Ascending aorta (tissue), 2 donors: ENCODE measurements around the gene DCXR. TPM values are rescaled to one million over a fixed set of nuclear protein-coding genes. Genes with fewer than 3 reads are reported as not detected.

Source experiments
- DNase-seq, 2 donors: peaks; one replicate each; pipeline ENCODE4 v3.0.0-alpha.2; 2019; ENCODE audit warnings: low spot score in 2 of 2
- H3K27ac ChIP-seq, 2 donors: fragments of 200-600 bp; sonication (generic); one replicate each; pipeline ENCODE4 v1.5.1; 2016 to 2017; ENCODE audit warnings: mild to moderate bottlenecking in 1 of 2
- H3K27me3 ChIP-seq: fragments of 200-600 bp; sonication (generic); one replicate; pipeline ENCODE4 v1.5.1; 2017
- H3K36me3 ChIP-seq, 2 donors: fragments of 200-600 bp; sonication (generic); one replicate each; pipeline ENCODE4 v1.5.1; 2016
- H3K4me1 ChIP-seq, 2 donors: fragments of 200-600 bp; sonication (generic); one replicate each; pipeline ENCODE4 v1.5.1; 2016 to 2017; ENCODE audit warnings: mild to moderate bottlenecking in 1 of 2
- H3K4me3 ChIP-seq, 2 donors: fragments of 200-600 bp; sonication (generic); one replicate each; pipeline ENCODE4 v1.5.1; 2016 to 2017; ENCODE audit warnings: mild to moderate bottlenecking in 1 of 2
- H3K9me3 ChIP-seq, 2 donors: fragments of 200-600 bp; sonication (generic); one replicate each; pipeline ENCODE4 v1.5.1; 2016
- CTCF ChIP-seq, 3 experiments: fragments of 200-600 bp in 2 of 3; fragments of 450-650 bp in 1 of 3; sonication (generic) in 2 of 3; IDR thresholded peaks; one replicate each; pipeline ENCODE4 v1.5.1; 2016 to 2019; ENCODE audit warnings: antibody characterized with exemption in 3 of 3, mild to moderate bottlenecking in 1 of 3, moderate library complexity in 1 of 3
- intact Hi-C: fragments of 100-400 bp; cut with DNase I; formaldehyde crosslinking; loops from one replicate; pipeline ENCODE4 v1.15.1; 2023
- total RNA-seq: library from RNA; depleted of rRNA; stranded (reverse); fragments of >200 nt; gene quantifications from one replicate; pipeline ENCODE4 v1.1.0, GENCODE V29; 2016

The DCXR gene
- total RNA-seq, 1 donor from 2014 or later: 160 TPM

- intact Hi-C loops: loop anchor here (2.0 kb wide), 2 partner anchors 14 to 28 kb away; partner anchors contain the start of genes CENPX, DUS1L and LRRC45
- Histone ChIP-seq H3K9me3 (no peaks in the 10 kb centered on the region), H3K27ac (peak overlapping the region; percentile 11 to 14), H3K4me3 (peak overlapping the region; percentile 83 to 94), H3K36me3 (peaks cover 38 to 55% of the 10 kb centered on the region in 2 donors), H3K27me3 (no peaks in the 10 kb centered on the region), H3K4me1 (peaks cover 18 to 19% of the 10 kb centered on the region in 2 donors)
- no peak for TF ChIP-seq CTCF (IDR thresholded peaks at IDR 0.05)
- no peak for DNase-seq
Observed at GRCh38 chr17:82050761-82051641, 13.5 kb upstream of the DCXR start.

GRCh38 chr17:82050152-82050760, 12.8 kb upstream of the DCXR start:
- H3K27me3 ChIP-seq: no peaks in the 10 kb centered on the region

GRCh38 chr17:82049521-82049971, 12.0 kb upstream of the DCXR start:
- no peak for DNase-seq
- no peaks in the 10 kb centered on the region for H3K9me3 ChIP-seq
- no peaks in the 10 kb centered on the region for H3K27me3 ChIP-seq
- no peak for TF ChIP-seq CTCF (IDR thresholded peaks at IDR 0.05)
- intact Hi-C loops: no loop called here
- peaks cover 18 to 19% of the 10 kb centered on the region in 2 donors for H3K4me1 ChIP-seq
- no peak overlapping the region for H3K27ac ChIP-seq
- H3K4me3 ChIP-seq: no peak overlapping the region
- peaks cover 24 to 41% of the 10 kb centered on the region in 2 donors for H3K36me3 ChIP-seq

More at GRCh38 chr17:82050152-82050760, 12.8 kb upstream of the DCXR start:
- Histone ChIP-seq H3K4me1 (peaks cover 18 to 19% of the 10 kb centered on the region in 2 donors), H3K27ac (peak overlapping the region in 1 of 2 donors; percentile 11), H3K36me3 (peaks cover 31 to 48% of the 10 kb centered on the region in 2 donors), H3K4me3 (peak overlapping the region; percentile 83 to 94), H3K9me3 (no peaks in the 10 kb centered on the region)
- intact Hi-C loops: loop anchor here (2.0 kb wide), 2 partner anchors 15 to 27 kb away; partner anchors contain the start of genes CENPX, DUS1L and LRRC45
- no peak for TF ChIP-seq CTCF (IDR thresholded peaks at IDR 0.05)
- DNase-seq: no peak

GRCh38 chr17:82049106-82049505, 11.6 kb upstream of the DCXR start:
- peaks cover 18 to 19% of the 10 kb centered on the region in 2 donors for H3K4me1 ChIP-seq
- intact Hi-C loops: no loop called here
- no peak overlapping the region for H3K27ac ChIP-seq

More at GRCh38 chr17:82049106-82049505, 11.6 kb upstream of the DCXR start:
- TF ChIP-seq CTCF (IDR thresholded peaks at IDR 0.05): no peak
- H3K9me3 ChIP-seq: no peaks in the 10 kb centered on the region
- no peak overlapping the region for H3K4me3 ChIP-seq
- H3K36me3 ChIP-seq: peaks cover 19 to 36% of the 10 kb centered on the region in 2 donors
- no peaks in the 10 kb centered on the region for H3K27me3 ChIP-seq
- DNase-seq: no peak
